NCI-H2029 (cell line): ENCODE results near the gene BMAL1.

Experiments used
- DNase-seq: peaks from one replicate; lab custom pipeline; 2025; lab: John Stamatoyannopoulos, UW

Gene BMAL1

GRCh38 chr11:13291800-13292199, 14.2 kb downstream of the BMAL1 start:
- no peak for DNase-seq

DNA sequence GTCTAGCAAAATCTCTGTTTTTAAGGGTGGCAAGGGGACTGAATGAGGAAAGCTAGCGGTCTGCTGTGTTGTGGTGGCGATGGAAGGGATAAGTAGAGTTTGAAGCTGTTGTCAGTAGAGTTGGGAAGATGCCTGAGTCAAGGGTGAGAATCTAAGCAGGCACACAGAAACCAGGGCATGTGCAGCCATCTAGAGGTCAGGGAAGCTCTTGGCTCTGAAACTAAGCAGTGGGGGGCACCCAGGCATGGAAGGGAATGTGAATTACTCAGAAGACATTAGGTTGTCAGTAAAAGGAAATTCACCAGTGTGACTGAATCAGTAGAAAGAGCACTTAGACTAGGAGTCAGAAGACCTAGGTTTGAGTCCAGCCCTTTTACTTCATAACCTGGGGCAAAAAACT, 15.4 kb downstream of the BMAL1 start:
- DNase-seq: no peak

- no peak for DNase-seq
These were observed 16.6 kb downstream of the BMAL1 start for GRCh38 chr11:13294178-13294577.

GRCh38 chr11:13294771-13295579, 17.4 kb downstream of the BMAL1 start:
- peak; percentile 10 for DNase-seq

- DNase-seq: no peak
These were observed 19.8 kb downstream of the BMAL1 start for GRCh38 chr11:13297308-13297916.

GRCh38 chr11:13297917-13298356, 20.3 kb downstream of the BMAL1 start:
- peak; percentile 41 for DNase-seq

DNA sequence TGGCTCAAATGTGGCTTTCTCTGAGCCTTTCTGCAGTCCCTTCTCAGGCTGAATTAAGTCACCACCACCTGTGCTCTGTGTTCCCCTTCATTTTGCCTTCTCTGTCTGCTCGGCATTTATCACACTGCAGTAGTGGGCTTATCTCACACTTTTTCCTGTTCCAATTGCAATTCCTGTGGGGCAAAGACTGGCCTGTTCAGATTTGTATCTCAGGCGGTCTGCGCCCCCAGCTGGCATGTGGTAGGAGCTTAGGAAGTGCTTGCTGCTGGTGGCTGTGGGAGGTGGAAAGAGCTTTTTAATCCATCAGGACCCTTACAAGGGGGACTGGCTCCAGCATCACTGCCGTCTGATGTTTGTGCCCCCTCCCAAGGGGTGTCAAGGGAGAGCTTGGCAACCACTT, 21.2 kb downstream of the BMAL1 start:
- DNase-seq: no peak

DNA sequence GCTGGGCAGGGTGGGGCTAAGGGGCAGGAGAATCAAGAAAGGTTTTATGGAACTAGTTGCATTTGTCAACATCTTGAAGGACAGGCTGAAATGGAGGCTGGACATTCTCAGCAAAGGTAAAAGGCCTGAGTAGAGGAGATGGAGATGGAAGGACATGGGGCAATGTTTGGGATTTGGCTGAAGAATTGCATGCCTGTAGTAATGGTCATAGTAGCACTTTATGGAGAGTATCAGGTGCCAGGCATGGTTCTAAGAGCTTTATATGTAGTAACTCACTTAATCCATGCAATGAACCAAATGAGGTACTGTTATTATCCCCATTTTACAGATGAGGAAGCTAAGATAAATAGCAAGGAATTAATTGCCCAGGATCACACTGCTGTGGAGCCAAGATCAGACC, 23.9 kb downstream of the BMAL1 start:
- DNase-seq: no peak

DNA sequence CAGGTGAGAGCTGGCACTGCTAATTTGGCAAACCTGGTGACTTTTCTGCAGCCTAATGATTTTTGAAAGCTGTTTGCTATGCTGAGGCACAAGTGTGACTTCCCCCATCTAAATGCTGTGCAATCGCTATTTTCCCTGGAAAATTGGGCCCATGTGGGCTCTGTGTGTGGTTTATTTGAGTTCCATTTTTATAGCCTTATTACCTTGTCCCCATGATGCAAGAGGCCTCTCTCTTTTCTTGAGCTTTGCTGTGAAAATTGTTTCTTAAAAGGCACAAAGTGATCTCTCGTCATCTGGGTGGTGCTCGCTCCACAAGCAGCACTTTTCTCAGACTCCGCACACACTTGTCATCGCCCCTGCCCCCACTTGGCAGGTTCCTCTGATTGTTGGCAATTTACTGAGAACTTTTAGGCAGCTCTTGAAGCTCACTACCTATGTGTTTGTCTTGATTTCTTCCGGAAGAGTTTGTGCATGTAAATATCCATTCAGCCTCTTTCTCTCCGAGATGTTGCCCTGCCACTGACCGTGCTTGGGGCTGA, 24.9 kb downstream of the BMAL1 start:
- no peak for DNase-seq

GRCh38 chr11:13303668-13304649, 26.4 kb downstream of the BMAL1 start:
- no peak for DNase-seq

- DNase-seq: no peak
These were observed 27.2 kb downstream of the BMAL1 start for GRCh38 chr11:13304655-13305335.

DNA sequence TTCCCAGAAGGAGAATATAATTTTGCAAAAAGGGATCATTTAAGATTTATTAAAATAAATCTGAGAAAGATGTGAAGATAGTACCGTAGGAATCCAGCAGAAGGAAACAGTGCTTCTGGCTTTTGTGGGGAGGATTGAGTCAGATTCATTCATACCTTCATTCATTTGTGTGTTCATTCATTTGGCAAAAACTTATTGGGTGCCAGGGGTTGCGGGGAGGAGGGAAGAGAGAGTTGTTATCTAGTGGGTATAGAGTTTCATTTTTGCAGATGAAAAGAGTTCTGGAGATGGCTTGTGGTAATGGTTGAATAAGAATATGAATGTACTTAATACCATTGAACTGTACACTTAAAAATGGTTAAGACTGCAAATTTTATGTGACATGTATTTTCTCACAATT, 31.1 kb downstream of the BMAL1 start:
- no peak for DNase-seq

- DNase-seq: no peak
These were observed 31.6 kb downstream of the BMAL1 start for GRCh38 chr11:13309156-13309555.

- no peak for DNase-seq
These were observed 32.9 kb downstream of the BMAL1 start for GRCh38 chr11:13310443-13310842.

DNA sequence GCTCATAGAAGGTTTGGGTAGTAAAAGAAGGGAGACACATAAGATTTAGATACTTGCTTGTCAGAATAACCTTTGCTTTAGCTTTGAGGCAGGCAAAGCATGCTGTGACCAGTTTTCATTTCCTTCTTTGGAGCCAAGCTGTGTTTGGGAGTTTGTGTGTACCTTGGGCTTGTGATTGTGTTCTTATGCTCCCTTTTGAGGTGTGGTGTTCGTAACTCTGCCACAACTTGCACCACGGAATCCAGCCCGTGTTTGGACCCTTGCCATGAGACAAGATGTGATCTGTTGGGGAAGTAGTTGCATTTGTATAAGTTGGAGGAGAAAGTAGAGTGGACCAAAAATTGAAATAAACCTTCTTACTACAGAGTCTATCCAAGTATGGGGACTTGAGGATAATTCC, 34.0 kb downstream of the BMAL1 start:
- DNase-seq: no peak

DNA sequence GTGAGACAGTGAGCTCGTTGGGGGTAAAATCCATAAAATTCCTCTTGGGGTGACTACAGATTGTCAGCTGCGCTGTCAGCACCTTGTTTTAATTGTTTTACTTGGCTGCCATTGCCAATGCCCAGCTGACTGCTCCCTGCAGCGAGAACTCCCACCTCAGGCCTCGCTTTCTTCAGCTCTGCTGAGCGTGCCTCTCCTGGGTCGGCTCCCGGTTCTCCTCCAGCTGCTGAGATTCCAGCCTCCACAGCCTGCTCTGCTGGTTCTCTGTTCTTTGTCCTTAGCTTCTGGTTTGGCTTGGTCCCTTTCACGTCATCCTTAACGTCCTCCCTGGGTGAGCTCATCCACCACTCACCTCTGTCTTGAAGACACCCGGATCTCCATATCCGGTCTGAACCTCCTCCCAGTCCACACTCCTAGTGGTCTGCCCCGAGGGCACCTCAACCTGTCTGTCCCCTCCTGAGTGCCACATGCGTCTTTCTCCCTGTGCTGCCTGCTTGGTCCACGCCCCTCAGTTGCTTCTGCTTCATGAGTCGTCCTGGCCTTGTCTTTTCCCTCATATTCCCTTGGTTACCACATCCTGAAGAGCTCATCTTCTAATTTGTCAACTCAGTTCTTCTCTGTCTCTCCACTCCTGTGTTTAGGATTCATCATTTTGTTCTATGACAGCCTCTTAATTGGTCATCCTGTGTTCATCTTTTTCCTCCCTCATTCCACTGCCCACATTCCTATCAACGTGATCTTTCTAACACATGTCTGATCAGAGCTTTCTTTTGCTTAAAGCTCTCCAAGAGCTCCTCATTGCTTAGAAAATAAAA, 35.6 kb downstream of the BMAL1 start:
- DNase-seq: no peak

DNA sequence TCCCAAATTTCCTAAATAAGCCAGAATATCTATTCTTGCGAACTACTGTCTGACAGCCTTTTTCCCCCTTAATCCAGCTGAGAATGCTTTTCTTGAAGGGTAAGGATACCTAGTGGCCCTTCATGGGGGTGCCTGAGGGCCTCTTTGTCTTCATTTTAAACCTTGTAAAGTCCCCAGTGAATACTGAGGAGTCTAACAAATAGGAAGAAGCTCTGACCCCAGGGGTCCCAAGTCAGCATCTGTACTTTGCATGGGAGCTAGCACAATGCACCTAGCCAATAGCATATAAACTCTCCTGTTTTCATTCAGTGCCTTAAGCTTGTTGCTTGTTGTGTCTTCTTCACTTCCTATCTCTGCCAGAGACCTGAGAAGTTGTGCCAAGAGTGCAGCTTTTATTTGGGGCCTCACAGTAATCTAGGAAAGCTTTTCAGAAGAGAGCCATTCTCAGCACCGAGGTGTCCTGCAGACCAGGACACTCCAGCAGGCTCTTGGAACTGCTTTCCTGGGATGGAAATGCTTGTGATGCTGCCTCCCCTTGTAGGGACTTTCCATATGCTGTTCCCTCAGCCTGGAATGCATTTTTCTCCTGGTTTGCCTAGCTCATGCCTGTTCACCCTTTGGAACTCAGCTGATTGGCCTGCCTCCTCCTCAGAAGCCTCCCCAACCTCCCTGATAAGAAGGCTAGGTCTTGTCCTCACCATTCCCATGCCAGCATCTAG, 37.2 kb downstream of the BMAL1 start:
- no peak for DNase-seq

GRCh38 chr11:13315517-13316432, 38.2 kb downstream of the BMAL1 start:
- DNase-seq: no peak

DNA sequence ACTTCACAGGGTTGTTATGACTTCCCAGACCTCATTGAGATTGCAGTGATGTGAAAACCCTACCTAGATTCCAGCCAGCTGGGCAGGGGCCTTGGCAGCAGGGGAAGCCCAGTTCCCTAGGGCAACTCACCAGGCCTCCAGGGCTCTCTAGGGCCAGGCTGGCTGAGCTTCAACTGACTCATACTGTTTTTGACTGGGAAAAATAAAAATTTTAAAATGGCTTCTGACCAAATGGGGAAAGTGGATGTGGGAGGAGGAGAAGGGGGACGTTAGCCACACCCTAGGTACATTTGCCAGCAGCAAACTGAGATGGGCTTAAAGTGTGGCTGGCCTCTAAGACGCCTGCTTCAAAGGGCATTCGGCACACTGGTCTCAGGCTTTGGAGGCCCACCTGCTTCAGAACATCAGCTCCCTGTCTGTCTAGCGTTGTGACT, 39.0 kb downstream of the BMAL1 start:
- DNase-seq: no peak
